ENCODE data around the gene ELMOD1. TPM values are rescaled to one million over a fixed set of nuclear protein-coding genes. Genes with fewer than 3 reads are reported as not detected.

Gene ELMOD1
- total and polyA plus RNA-seq, 2 of the 4 experiments (the other 2 are of a cell fraction) = 0.18 to 0.29 TPM

DNA sequence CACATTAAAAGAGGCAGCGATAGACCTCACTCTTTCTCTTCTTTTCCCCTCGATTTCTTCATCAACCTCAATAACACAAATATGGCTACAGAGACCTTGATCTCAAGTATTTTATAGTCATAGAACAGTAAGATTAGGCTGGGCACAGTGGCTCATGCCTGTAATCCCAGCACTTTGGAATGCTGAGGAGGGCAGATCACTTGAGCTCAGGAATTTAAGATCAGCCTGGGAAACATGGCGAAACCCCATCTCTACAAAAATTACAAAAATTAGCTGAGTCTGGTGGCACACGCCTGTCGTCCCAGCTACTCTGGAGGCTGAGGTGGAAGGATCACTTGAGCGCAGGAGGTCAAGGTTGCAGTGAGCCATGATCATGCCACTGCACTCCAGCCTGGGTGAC is 106.3 kb downstream of the ELMOD1 start:
- DNase-seq (no peak), ATAC-seq (ENCODE audit: low read depth) (no peak)
- no peaks in the 10 kb centered on the region for H3K9me1 ChIP-seq (ENCODE audit: insufficient read depth, low read length)
- H3K4me2 ChIP-seq (ENCODE audit: low read depth, low read length) = no peak overlapping the region
- WGBS, 2 experiments (ENCODE audit: extremely low coverage in 2 of 2, insufficient read length in 1 of 2) = 73 to 100% methylated on average over 1 to 3 of the region's 6 CpGs
- peak overlapping the region; percentile 97; the same call in 2 of the 3 replicates for H2BK15ac ChIP-seq (ENCODE audit: low read depth, low read length)
- H3K79me1 ChIP-seq (ENCODE audit: low read depth in 1 of 2, low read length in 2 of 2) = no peaks in the 10 kb centered on the region
- TF ChIP-seq POLR2A (IDR thresholded peaks at IDR 0.05; ENCODE audit: low read depth, low read length) (no peak), MAFK (IDR thresholded peaks at IDR 0.05; ENCODE audit: low read depth, low read length) (no peak), RFX5 (IDR thresholded peaks at IDR 0.05; ENCODE audit: low read depth, low read length) (no peak), RAD21 (IDR thresholded peaks at IDR 0.05; ENCODE audit: low read length) (no peak), MXI1 (IDR thresholded peaks at IDR 0.05; ENCODE audit: borderline replicate concordance, low read depth, low read length) (no peak), RCOR1 (IDR thresholded peaks at IDR 0.05; ENCODE audit: insufficient replicate concordance, low read length) (no peak), MAZ (IDR thresholded peaks at IDR 0.05; ENCODE audit: borderline replicate concordance, low read depth, low read length) (no peak), FOS (IDR thresholded peaks at IDR 0.05; ENCODE audit: low read depth, low read length) (no peak), CEBPB (IDR thresholded peaks at IDR 0.05; ENCODE audit: low read depth, low read length) (no peak), BHLHE40 (IDR thresholded peaks at IDR 0.05; ENCODE audit: low read depth, low read length) (no peak)
- TF ChIP-seq, protein P1, sequence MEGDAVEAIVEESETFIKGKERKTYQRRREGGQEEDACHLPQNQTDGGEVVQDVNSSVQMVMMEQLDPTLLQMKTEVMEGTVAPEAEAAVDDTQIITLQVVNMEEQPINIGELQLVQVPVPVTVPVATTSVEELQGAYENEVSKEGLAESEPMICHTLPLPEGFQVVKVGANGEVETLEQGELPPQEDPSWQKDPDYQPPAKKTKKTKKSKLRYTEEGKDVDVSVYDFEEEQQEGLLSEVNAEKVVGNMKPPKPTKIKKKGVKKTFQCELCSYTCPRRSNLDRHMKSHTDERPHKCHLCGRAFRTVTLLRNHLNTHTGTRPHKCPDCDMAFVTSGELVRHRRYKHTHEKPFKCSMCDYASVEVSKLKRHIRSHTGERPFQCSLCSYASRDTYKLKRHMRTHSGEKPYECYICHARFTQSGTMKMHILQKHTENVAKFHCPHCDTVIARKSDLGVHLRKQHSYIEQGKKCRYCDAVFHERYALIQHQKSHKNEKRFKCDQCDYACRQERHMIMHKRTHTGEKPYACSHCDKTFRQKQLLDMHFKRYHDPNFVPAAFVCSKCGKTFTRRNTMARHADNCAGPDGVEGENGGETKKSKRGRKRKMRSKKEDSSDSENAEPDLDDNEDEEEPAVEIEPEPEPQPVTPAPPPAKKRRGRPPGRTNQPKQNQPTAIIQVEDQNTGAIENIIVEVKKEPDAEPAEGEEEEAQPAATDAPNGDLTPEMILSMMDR (conservative IDR thresholded peaks at IDR 0.05; ENCODE audit: low read depth, low read length) = no peak
- TF ChIP-seq, protein P2, sequence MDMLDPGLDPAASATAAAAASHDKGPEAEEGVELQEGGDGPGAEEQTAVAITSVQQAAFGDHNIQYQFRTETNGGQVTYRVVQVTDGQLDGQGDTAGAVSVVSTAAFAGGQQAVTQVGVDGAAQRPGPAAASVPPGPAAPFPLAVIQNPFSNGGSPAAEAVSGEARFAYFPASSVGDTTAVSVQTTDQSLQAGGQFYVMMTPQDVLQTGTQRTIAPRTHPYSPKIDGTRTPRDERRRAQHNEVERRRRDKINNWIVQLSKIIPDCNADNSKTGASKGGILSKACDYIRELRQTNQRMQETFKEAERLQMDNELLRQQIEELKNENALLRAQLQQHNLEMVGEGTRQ (IDR thresholded peaks at IDR 0.05; ENCODE audit: low read depth, low read length) = no peak
- TF ChIP-seq, protein P3, sequence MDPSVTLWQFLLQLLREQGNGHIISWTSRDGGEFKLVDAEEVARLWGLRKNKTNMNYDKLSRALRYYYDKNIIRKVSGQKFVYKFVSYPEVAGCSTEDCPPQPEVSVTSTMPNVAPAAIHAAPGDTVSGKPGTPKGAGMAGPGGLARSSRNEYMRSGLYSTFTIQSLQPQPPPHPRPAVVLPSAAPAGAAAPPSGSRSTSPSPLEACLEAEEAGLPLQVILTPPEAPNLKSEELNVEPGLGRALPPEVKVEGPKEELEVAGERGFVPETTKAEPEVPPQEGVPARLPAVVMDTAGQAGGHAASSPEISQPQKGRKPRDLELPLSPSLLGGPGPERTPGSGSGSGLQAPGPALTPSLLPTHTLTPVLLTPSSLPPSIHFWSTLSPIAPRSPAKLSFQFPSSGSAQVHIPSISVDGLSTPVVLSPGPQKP (IDR thresholded peaks at IDR 0.05; ENCODE audit: borderline replicate concordance, low read depth, low read length) = no peak
- peak overlapping the region; percentile 68; the same call in 1 of the 2 replicates for H2BK20ac ChIP-seq (ENCODE audit: low read depth, low read length)
- H4K20me1 ChIP-seq (ENCODE audit: insufficient read depth, low read length) = no peaks in the 10 kb centered on the region
- H4K8ac ChIP-seq (ENCODE audit: low read depth in 2 of 2, low read length in 2 of 2) = peak overlapping the region; percentile 32 to 82; a peak in 2 of 4 replicates
- ChIA-PET POLR2A (ENCODE audit: unreplicated experiment) (no interaction called here), CTCF (interaction anchor here (1.6 kb wide), 1 partner anchor 74 kb away, joined by 4 read pairs; no protein-coding TSS in a partner anchor)
- H3K18ac ChIP-seq (ENCODE audit: low read depth, low read length) = peak overlapping the region; percentile 94
- peak overlapping the region; percentile 63; the same call in 1 of the 2 replicates for H3K4ac ChIP-seq (ENCODE audit: low read depth, low read length)
- H3K9ac ChIP-seq (ENCODE audit: low read depth, low read length) = no peak overlapping the region
- H3K9me3 ChIP-seq (ENCODE audit: control insufficient read depth, insufficient read depth, low read length) = no peaks in the 10 kb centered on the region
- no peak overlapping the region for H3K4me3 ChIP-seq (ENCODE audit: insufficient read depth, low read depth, low read length)
- peak overlapping the region; percentile 39; the same call in 1 of the 2 replicates for H3K14ac ChIP-seq (replicated peaks; ENCODE audit: low read depth, low read length)
- no peak overlapping the region for H3K56ac ChIP-seq (ENCODE audit: extremely low read depth, insufficient read depth, low read length)
- no peak overlapping the region for H3K23ac ChIP-seq (ENCODE audit: low read depth, low read length)
- dilution Hi-C loops (cut with HindIII; ENCODE audit: low sequenced_read_pairs, unreplicated experiment) = no loop called here
- H2AK5ac ChIP-seq (ENCODE audit: low read depth, low read length) = 0 out of 2 replicates have a peak overlapping the region, but pooled peaks have one; percentile 84
- no peaks in the 10 kb centered on the region for H3K27me3 ChIP-seq (ENCODE audit: control insufficient read depth, insufficient read depth, low read length)
- no peak overlapping the region for H2AK9ac ChIP-seq (replicated peaks; ENCODE audit: low read depth, low read length, poor library complexity)
- H3K36me3 ChIP-seq (ENCODE audit: control insufficient read depth, insufficient read depth, low read length) = no peaks in the 10 kb centered on the region
- H3K27ac ChIP-seq (ENCODE audit: insufficient read depth, low read length) = no peak overlapping the region
- intact Hi-C loops (cut with micrococcal nuclease) = no loop called here
- 0 out of 2 replicates have a peak overlapping the region, but pooled peaks have one; percentile 74 for H4K91ac ChIP-seq (ENCODE audit: insufficient read depth, low read depth, low read length)
- H3K4me1 ChIP-seq (ENCODE audit: control insufficient read depth, insufficient read depth, low read length) = peaks cover 9% of the 10 kb centered on the region
- H2BK5ac ChIP-seq (ENCODE audit: low read depth, low read length, poor library complexity, severe bottlenecking) = peak overlapping the region; percentile 86
- no peak overlapping the region for H2AFZ ChIP-seq (replicated peaks; ENCODE audit: low read length, poor library complexity)
- in situ Hi-C loops (cut with MboI; ENCODE audit: low sequenced_read_pairs) = no loop called here
- no TSS peak for BruUV-seq (replicated peaks)
- peak overlapping the region; percentile 82 for H2BK120ac ChIP-seq (ENCODE audit: low read depth, low read length)
- H4K5ac ChIP-seq (ENCODE audit: low read depth, low read length) = peak overlapping the region; percentile 87; the same call in 1 of the 2 replicates
